ENCODE measurements around the gene LYPD6. TPM values are rescaled to one million over a fixed set of nuclear protein-coding genes. Genes with fewer than 3 reads are reported as not detected.
A peak's percentile ranks its signal among the peaks of the same experiment; 100 is the strongest.

LYPD6 gene
- total and polyA plus RNA-seq, 9 of the 15 experiments (the other 6 are each of a cell fraction or from before 2014, with no cell fraction given) = not detected

- Histone ChIP-seq H3K36me3 (ENCODE audit: control insufficient read depth, insufficient read depth, low read length) (no peaks in the 10 kb centered on the region), H3K4me1 (replicated peaks in 1 of 2; ENCODE audit: control insufficient read depth in 2 of 2, insufficient read depth in 2 of 2, low read length in 2 of 2) (no peaks in the 10 kb centered on the region), H4K20me1 (replicated peaks; ENCODE audit: control insufficient read depth, insufficient read depth, low read length) (no peaks in the 10 kb centered on the region), H3K27me3 (ENCODE audit: control insufficient read depth in 2 of 2, insufficient read depth in 2 of 2, low read length in 2 of 2) (no peaks in the 10 kb centered on the region), H3K27ac (ENCODE audit: extremely low read depth, low read depth, low read length) (no peak overlapping the region), H3K4me3 (no peak overlapping the region), H2AFZ (ENCODE audit: low read depth, low read length) (no peak overlapping the region), H3K4me2 (ENCODE audit: insufficient read depth, low read length) (no peak overlapping the region), H3K9me1 (ENCODE audit: control insufficient read depth, insufficient read depth, low read length) (no peaks in the 10 kb centered on the region), H3K9me3 (replicated peaks; ENCODE audit: control insufficient read depth, insufficient read depth, low read depth, low read length) (no peaks in the 10 kb centered on the region), H3K79me2 (ENCODE audit: control insufficient read depth, insufficient read depth, low read length) (no peaks in the 10 kb centered on the region), H3K9ac (ENCODE audit: insufficient read depth in 1 of 2, low read depth in 2 of 2, low read length in 2 of 2) (no peak overlapping the region)
- no peak for ATAC-seq
- POLR2A ChIA-PET = interaction anchor here (1.0 kb wide), 1 partner anchor 81 kb away, joined by 3 read pairs; no protein-coding TSS in a partner anchor
- in situ Hi-C loops (cut with MboI) (no loop called here), intact Hi-C loops (cut with micrococcal nuclease) (loop anchor here (2.0 to 10.0 kb wide), 3 partner anchors 253 to 295 kb away; partner anchors contain the start of gene LYPD6B)
- DNase-seq (ENCODE audit: extremely low read depth in 1 of 4, low spot score in 3 of 4) = no peak
- CTCF ChIA-PET (ENCODE audit: low intra/inter-chr PET ratio) = no interaction called here
- 0% methylated on average over 1 of the region's 1 CpG for WGBS (ENCODE audit: insufficient coverage, low coverage, missing lambda C conversion rate)
- TF ChIP-seq KAT7 (CRISPR knock-in tag; IDR thresholded peaks at IDR 0.05; ENCODE audit: borderline replicate concordance) (no peak), MYBL2 (IDR thresholded peaks at IDR 0.05; ENCODE audit: low read depth) (no peak), MYBL2 (CRISPR knock-in tag; IDR thresholded peaks at IDR 0.05; ENCODE audit: borderline replicate concordance) (no peak)
- no peak for FAIRE-seq
- BruUV-seq (replicated peaks) = no TSS peak
These were observed 18.3 kb upstream of the LYPD6 start for GRCh38 chr2:149312039-149312438.

GRCh38 chr2:149313512-149313972 lies 16.8 kb upstream of the LYPD6 start:
- FAIRE-seq (peak; percentile 85), DNase-seq (ENCODE audit: extremely low read depth in 1 of 4, low spot score in 3 of 4) (peak; percentile 54 to 80 (median 76)), ATAC-seq (peak; percentile 97)
- Histone ChIP-seq H2AFZ (ENCODE audit: low read depth, low read length) (no peak overlapping the region), H3K4me2 (ENCODE audit: insufficient read depth, low read length) (no peak overlapping the region), H3K9ac (ENCODE audit: insufficient read depth in 1 of 2, low read depth in 2 of 2, low read length in 2 of 2) (no peak overlapping the region), H3K27ac (ENCODE audit: extremely low read depth, low read depth, low read length) (no peak overlapping the region), H3K79me2 (ENCODE audit: control insufficient read depth, insufficient read depth, low read length) (no peaks in the 10 kb centered on the region), H4K20me1 (replicated peaks; ENCODE audit: control insufficient read depth, insufficient read depth, low read length) (no peaks in the 10 kb centered on the region), H3K27me3 (ENCODE audit: control insufficient read depth in 2 of 2, insufficient read depth in 2 of 2, low read length in 2 of 2) (no peaks in the 10 kb centered on the region), H3K4me3 (no peak overlapping the region), H3K36me3 (ENCODE audit: control insufficient read depth, insufficient read depth, low read length) (no peaks in the 10 kb centered on the region), H3K9me3 (replicated peaks; ENCODE audit: control insufficient read depth, insufficient read depth, low read depth, low read length) (no peaks in the 10 kb centered on the region), H3K9me1 (ENCODE audit: control insufficient read depth, insufficient read depth, low read length) (no peaks in the 10 kb centered on the region), H3K4me1 (replicated peaks in 1 of 2; ENCODE audit: control insufficient read depth in 2 of 2, insufficient read depth in 2 of 2, low read length in 2 of 2) (no peaks in the 10 kb centered on the region)
- no TSS peak for BruUV-seq (replicated peaks)
- POLR2A ChIA-PET = no interaction called here
- in situ Hi-C loops (cut with MboI) = no loop called here
- under 1% methylated on average over 8 of the region's 8 CpGs for WGBS (ENCODE audit: insufficient coverage, low coverage, missing lambda C conversion rate)
- no peak for TF ChIP-seq ZBTB49 (CRISPR knock-in tag; IDR thresholded peaks at IDR 0.05; ENCODE audit: borderline replicate concordance)
- TF ChIP-seq CTCF (IDR thresholded peaks at IDR 0.05 in 2 of 3, conservative IDR thresholded peaks at IDR 0.05 in 1 of 3; ENCODE audit: insufficient read depth in 2 of 3, low read depth in 1 of 3, low read length in 3 of 3) = peak; percentile 66 to 81 (median 68)
- TF ChIP-seq RAD21 (CRISPR knock-in tag; conservative IDR thresholded peaks at IDR 0.05 in 1 of 2, IDR thresholded peaks at IDR 0.05 in 1 of 2) = peak; percentile 21 to 48; a peak in 3 of 4 replicates
- intact Hi-C loops (cut with micrococcal nuclease) = loop anchor here (2.0 to 10.0 kb wide), 3 partner anchors 251 to 297 kb away; partner anchors contain the start of gene LYPD6B
- CTCF ChIA-PET (ENCODE audit: low intra/inter-chr PET ratio) = no interaction called here
